Erythroblast (primary cell): ENCODE results near the gene CSNK1A1.

ENCODE experiments used
- GATA1 ChIP-seq: IDR thresholded peaks from 2 replicates; pipeline ENCODE4 v1.6.1; 2011; ENCODE audit warnings: low read depth, mild to moderate bottlenecking, control low read depth, low read length, moderate library complexity
- POLR2A ChIP-seq: IDR thresholded peaks from 2 replicates; pipeline ENCODE4 v1.6.1; 2011; ENCODE audit warnings: mild to moderate bottlenecking, low read length

DNA sequence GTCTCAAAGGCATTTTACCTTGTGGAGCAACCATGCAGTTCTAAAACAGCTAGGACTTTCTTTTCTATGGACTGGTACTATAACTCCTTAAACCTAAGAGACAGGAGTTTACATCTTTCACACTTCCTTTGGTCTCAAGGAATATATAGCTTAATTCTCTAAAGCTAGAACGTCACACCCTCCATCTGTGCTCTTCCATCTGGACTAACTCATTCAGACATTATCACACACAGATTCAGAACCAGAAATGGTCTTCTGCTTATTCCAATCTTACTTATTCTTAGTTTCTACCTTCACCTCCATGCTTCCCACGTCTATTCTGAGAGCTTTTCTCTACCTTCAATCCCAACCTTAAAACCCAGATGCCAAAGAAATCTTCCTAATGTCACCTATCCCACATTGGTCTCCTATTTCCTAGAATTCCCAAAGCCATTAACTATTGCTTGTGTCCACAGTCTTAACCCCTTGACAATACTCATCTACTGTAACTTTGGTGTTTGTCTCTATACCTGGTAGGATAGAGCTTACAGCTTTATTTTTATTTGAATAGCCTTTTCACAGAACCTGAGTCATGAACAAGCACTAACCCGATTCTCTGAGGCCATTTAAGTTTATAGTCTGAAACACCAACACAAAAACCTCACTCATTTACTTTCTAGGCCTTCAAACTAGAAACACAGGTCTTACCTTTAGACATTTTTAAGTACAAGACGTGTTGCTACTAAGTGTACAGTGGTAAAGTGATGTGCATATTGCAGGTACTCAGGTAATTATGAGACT, 22.8 kb downstream of the CSNK1A1 start:
- TF ChIP-seq POLR2A: no peak
- TF ChIP-seq GATA1: no peak
